Testis (tissue), 3 donors: ENCODE results near the gene IL22. TPM values are rescaled to one million over a fixed set of nuclear protein-coding genes. Genes with fewer than 3 reads are reported as not detected.

Source experiments
- DNase-seq: peaks from one replicate; pipeline ENCODE4 v3.0.0-alpha.2; 2019
- H3K27ac ChIP-seq, 2 donors: fragments of 200-600 bp; sonication (generic); one replicate each; pipeline ENCODE4 v1.5.1; 2019
- H3K27me3 ChIP-seq: fragments of 200-600 bp; sonication (generic); one replicate; pipeline ENCODE4 v1.5.1; 2019
- H3K36me3 ChIP-seq: fragments of 200-600 bp; sonication (generic); one replicate; pipeline ENCODE4 v1.5.1; 2017; ENCODE audit warnings: low read depth; ENCODE audit errors: missing control alignments
- H3K4me1 ChIP-seq: fragments of 200-600 bp; sonication (generic); one replicate; pipeline ENCODE4 v1.5.1; 2019
- H3K4me3 ChIP-seq, 2 donors: fragments of 200-600 bp; sonication (generic); one replicate each; pipeline ENCODE4 v1.5.1; 2017 to 2019
- H3K9me3 ChIP-seq: fragments of 200-600 bp; sonication (generic); one replicate; pipeline ENCODE4 v1.5.1; 2017
- CTCF ChIP-seq, 3 experiments: fragments of 450-650 bp in 2 of 3; fragments of 200-600 bp in 1 of 3; sonication (generic) in 1 of 3; IDR thresholded peaks; one replicate each; pipeline ENCODE4 v1.5.1; 2016 to 2019; ENCODE audit warnings: antibody characterized with exemption in 3 of 3, mild to moderate bottlenecking in 2 of 3, moderate library complexity in 1 of 3
- POLR2A ChIP-seq: fragments of 450-650 bp; IDR thresholded peaks from one replicate; pipeline ENCODE4 v1.6.1; 2017; ENCODE audit warnings: antibody characterized with exemption, mild to moderate bottlenecking, moderate library complexity
- WGBS, 2 donors: methylation state at CpG; one replicate each; pipeline ENCODE4 v1.1.5; 2018; 5-methylcytosine and 5-hydroxymethylcytosine counted together
- intact Hi-C: fragments of 100-400 bp; cut with DNase I; formaldehyde crosslinking; loops from one replicate; pipeline ENCODE4 v1.15.1; 2023; ENCODE audit warnings: low total_unique reads
- polyA plus RNA-seq: library from polyadenylated mRNA; stranded (reverse); fragments of 350-450 nt; fragmentation: Illumina TruSeq; extraction: RNeasy Lipid Tissue Mini Kit (QIAGEN cat#74804); gene quantifications from one replicate; pipeline ENCODE4 v1.2.3, GENCODE V29; 2014; ENCODE audit warnings: low read depth, low replicate concordance; ENCODE audit not compliant: insufficient read depth
- total RNA-seq, 2 donors: library from RNA; depleted of rRNA; stranded (reverse); fragments of >200 nt; gene quantifications; one replicate each; pipeline ENCODE4 v1.2.3, GENCODE V29; 2016

The IL22 gene
- total and polyA plus RNA-seq, 3 donors from 2014 or later, result not detected

- 64% methylated on average over 8 of the region's 8 CpGs for WGBS, 2 donors
- TF ChIP-seq POLR2A, result no peak
- peaks cover 3% of the 10 kb centered on the region for H3K4me1 ChIP-seq
- H3K27me3 ChIP-seq, result no peaks in the 10 kb centered on the region
- no peak overlapping the region for H3K4me3 ChIP-seq
- no peak for DNase-seq
- H3K27ac ChIP-seq, result peak overlapping the region in 1 of 2 donors; percentile 54
- intact Hi-C loops, result no loop called here
- no peaks in the 10 kb centered on the region for H3K9me3 ChIP-seq
- no peaks in the 10 kb centered on the region for H3K36me3 ChIP-seq
Measured at GRCh38 chr12:68236421-68237059, 16.9 kb downstream of the IL22 start.

- no peak for DNase-seq
- no peaks in the 10 kb centered on the region for H3K27me3 ChIP-seq
- H3K4me1 ChIP-seq, result no peaks in the 10 kb centered on the region
- no peak for TF ChIP-seq CTCF (IDR thresholded peaks at IDR 0.05)
- no peak for TF ChIP-seq POLR2A
- intact Hi-C loops, result no loop called here
- WGBS, 2 donors, result 92 to 95% methylated on average over 2 of the region's 2 CpGs
- no peaks in the 10 kb centered on the region for H3K9me3 ChIP-seq
- H3K4me3 ChIP-seq, result no peak overlapping the region
- no peaks in the 10 kb centered on the region for H3K36me3 ChIP-seq
- no peak overlapping the region for H3K27ac ChIP-seq
Measured at GRCh38 chr12:68235576-68235975, 17.8 kb downstream of the IL22 start.

- intact Hi-C loops, result no loop called here
- WGBS, 2 donors, result 85 to 97% methylated on average over 2 of the region's 2 CpGs
Measured at GRCh38 chr12:68234140-68234539, 19.3 kb downstream of the IL22 start.

GRCh38 chr12:68233498-68233897, 19.9 kb downstream of the IL22 start:
- Histone ChIP-seq H3K9me3 (no peaks in the 10 kb centered on the region), H3K36me3 (no peaks in the 10 kb centered on the region), H3K27me3 (no peaks in the 10 kb centered on the region), H3K4me1 (no peaks in the 10 kb centered on the region), H3K27ac (no peak overlapping the region), H3K4me3 (no peak overlapping the region)
- intact Hi-C loops, result no loop called here
- no peak for DNase-seq
- no peak for TF ChIP-seq CTCF (IDR thresholded peaks at IDR 0.05)
- TF ChIP-seq POLR2A, result no peak
- 74 to 75% methylated on average over 5 of the region's 5 CpGs for WGBS, 2 donors

More at GRCh38 chr12:68234140-68234539, 19.3 kb downstream of the IL22 start:
- TF ChIP-seq CTCF (IDR thresholded peaks at IDR 0.05) (no peak), POLR2A (no peak)
- Histone ChIP-seq H3K9me3 (no peaks in the 10 kb centered on the region), H3K36me3 (no peaks in the 10 kb centered on the region), H3K4me3 (no peak overlapping the region), H3K4me1 (no peaks in the 10 kb centered on the region), H3K27ac (no peak overlapping the region), H3K27me3 (no peaks in the 10 kb centered on the region)
- no peak for DNase-seq

- 57 to 63% methylated on average over 3 of the region's 3 CpGs for WGBS, 2 donors
- TF ChIP-seq POLR2A (no peak), CTCF (IDR thresholded peaks at IDR 0.05) (no peak)
- intact Hi-C loops, result no loop called here
Measured at GRCh38 chr12:68231691-68232090, 21.7 kb downstream of the IL22 start.

More at GRCh38 chr12:68231691-68232090, 21.7 kb downstream of the IL22 start:
- H3K27ac ChIP-seq, result no peak overlapping the region
- no peak overlapping the region for H3K4me3 ChIP-seq
- H3K4me1 ChIP-seq, result no peaks in the 10 kb centered on the region
- H3K36me3 ChIP-seq, result no peaks in the 10 kb centered on the region
- no peaks in the 10 kb centered on the region for H3K27me3 ChIP-seq
- no peak for DNase-seq
- H3K9me3 ChIP-seq, result no peaks in the 10 kb centered on the region
